HG03354 (cell line): ENCODE measurements around the gene EEIG1.
A peak's percentile ranks its signal among the peaks of the same experiment; 100 is the strongest.
"Not testable (repeated sequence)": the region's sequence is repeated elsewhere in the genome, so short reads cannot be mapped to it uniquely, and the experiment has no call there.

ENCODE experiments used
- ATAC-seq: cut with Tn5 transposase; IDR thresholded peaks from one replicate; pipeline ENCODE4 v1.9.1; 2021; ENCODE audit warnings: mild to moderate bottlenecking; ENCODE audit not compliant: unreplicated experiment, poor library complexity, severe bottlenecking

Gene EEIG1

GRCh38 chr9:127980706-127981558 is at the start of gene EEIG1:
EEIG1 (minus strand) TSS chr9:127980989; CDS start chr9:127980137, 852 bp downstream.
- ATAC-seq: peak; percentile 79

DNA sequence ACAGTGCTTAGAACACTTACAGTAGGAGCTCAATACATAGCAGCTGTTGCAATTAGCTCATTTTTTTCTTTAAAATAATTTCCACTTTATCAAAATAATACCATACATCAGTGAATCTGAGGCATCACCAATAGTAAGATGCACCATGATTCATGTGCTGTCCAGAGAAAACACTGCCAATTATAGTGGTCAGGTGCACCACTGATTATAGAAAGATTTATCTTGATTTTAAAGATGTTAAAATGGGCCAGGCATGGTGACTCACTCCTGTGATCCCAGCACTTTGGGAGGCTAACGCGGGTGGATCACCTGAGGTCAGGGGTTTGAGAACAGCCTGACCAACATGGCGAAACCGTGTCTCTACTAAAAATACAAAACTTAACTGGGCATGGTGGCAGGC is 46.9 kb upstream of the EEIG1 start:
- no peak for ATAC-seq

- no peak for ATAC-seq
Observed at GRCh38 chr9:128026773-128027541, 46.2 kb upstream of the EEIG1 start.

GRCh38 chr9:128026255-128026772 is 45.5 kb upstream of the EEIG1 start:
- peak; percentile 47 for ATAC-seq

GRCh38 chr9:128025736-128026135 is 44.9 kb upstream of the EEIG1 start:
- no peak for ATAC-seq

DNA sequence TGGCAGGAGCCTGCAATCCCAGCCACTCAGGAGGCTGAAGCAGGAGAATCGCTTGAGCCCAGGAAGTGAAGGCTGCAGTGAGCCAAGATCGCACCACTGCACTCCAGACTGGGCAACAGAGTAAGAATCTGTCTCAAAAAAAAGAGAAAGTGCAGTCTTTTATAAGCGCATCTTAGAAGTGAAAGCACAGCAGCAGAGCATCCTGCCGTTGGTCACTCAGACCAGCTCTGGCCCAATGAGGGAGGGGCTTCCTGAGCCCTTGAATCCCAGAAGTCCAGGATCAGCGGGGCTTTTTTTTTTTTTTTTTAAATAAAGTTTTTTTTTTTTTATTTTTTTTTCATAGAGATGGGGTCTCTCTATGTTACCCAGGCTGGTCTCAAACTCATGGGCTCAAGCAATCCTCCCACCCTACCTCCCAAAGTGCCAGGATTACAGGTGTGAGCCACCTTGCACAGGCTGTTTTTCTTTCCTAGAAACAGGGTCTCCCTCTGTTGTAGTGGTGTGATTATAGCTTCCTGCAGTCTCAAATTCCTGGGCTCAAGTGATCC is 44.0 kb upstream of the EEIG1 start:
- no peak for ATAC-seq

DNA sequence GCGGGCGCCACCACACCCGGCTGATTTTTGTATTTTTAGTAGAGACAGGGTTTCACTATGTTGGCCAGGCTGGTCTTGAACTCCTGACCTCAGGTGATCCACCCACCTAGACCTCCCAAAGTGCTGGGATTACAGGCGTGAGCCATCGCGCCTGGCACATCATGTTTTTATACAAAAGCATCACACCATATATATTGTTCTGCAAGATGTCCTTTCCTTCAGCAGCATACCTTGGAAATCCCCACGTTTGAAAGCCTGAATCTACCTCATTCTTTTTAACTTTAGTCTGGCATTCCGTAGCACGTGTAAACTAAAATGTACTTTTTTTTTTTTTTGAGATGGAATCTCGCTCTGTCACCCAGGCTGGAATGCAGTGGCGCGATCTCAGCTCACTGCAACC is 42.9 kb upstream of the EEIG1 start:
- not testable (repeated sequence) for ATAC-seq

DNA sequence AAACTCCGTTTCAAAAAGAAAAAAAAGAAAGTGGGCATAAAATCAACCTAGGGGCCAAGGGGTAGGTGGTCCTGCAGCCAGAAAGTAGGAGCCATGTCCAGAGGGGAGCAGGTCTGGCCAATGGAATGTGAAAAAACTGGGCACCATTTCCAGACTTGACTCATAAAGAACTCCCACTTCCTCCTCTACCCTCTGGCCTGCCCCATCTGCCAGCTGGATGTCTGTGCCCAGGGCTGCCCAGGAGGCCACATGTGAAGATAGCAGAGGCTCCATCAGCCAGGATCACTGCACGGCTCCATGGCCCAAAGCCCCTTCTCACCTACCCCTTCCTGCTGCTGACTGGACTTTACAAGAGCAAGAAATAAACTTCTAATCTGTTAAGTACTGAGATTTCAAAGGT is 42.1 kb upstream of the EEIG1 start:
- no peak for ATAC-seq

GRCh38 chr9:128021098-128021497 is 40.3 kb upstream of the EEIG1 start:
- no peak for ATAC-seq

- ATAC-seq: no peak
Observed at GRCh38 chr9:128020692-128021091, 39.9 kb upstream of the EEIG1 start.

GRCh38 chr9:128015696-128016095 is 34.9 kb upstream of the EEIG1 start:
- no peak for ATAC-seq

GRCh38 chr9:128011071-128011817 is 30.5 kb upstream of the EEIG1 start:
- no peak for ATAC-seq

DNA sequence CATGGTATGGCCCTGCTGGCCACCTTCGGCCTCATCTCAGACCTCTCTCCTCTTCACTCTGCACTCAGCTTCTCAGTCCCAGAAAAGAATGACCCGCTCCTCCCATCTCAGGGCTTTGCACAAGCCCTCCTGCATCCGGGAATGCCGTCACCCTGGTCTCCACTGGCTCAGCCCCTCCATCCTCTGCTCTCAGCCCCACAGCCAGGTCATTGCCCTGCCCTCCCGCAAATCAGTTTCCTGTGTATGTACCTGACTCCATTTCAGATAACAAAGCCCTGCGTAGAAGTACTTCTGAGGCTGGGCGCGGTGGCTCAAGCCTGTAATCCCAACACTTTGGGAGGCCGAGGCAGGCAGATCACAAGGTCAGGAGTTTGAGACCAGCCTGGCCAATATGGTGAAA is 28.9 kb upstream of the EEIG1 start:
- ATAC-seq: no peak

- ATAC-seq: no peak
Observed at GRCh38 chr9:128008171-128008570, 27.4 kb upstream of the EEIG1 start.

- ATAC-seq: peak; percentile 74
Observed at GRCh38 chr9:128007566-128008138, 26.9 kb upstream of the EEIG1 start.

DNA sequence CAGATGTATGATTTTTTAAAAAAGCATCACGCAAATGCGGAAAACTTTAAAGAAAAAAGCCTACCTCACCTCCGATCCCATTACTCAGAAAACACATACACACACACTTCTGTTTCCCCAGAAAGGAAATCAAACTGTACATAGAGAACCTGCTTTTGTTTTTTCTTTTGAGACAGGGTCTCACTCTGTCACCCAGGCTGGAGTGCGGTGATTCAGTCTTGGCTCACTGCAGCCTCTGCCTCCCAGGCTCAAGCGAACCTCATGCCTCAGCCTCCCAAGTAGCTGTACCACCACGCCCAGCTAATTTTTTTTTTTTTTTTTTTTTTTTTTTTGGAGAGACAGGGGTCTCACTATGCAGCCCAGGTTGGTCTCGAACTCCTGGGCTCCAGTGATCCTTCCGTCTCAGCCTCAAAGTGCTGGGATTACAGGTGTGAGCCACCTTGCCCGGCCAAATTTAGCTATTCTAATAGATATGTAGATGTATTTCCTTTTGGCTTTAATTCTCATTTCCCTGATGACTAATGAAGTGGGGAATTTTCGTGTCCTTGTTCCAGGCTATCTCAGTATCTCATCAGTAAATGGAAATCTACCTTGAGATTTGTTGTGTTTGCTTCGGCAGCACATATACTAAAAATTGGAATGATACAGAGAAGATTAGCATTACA is 25.7 kb upstream of the EEIG1 start:
- ATAC-seq: no peak

DNA sequence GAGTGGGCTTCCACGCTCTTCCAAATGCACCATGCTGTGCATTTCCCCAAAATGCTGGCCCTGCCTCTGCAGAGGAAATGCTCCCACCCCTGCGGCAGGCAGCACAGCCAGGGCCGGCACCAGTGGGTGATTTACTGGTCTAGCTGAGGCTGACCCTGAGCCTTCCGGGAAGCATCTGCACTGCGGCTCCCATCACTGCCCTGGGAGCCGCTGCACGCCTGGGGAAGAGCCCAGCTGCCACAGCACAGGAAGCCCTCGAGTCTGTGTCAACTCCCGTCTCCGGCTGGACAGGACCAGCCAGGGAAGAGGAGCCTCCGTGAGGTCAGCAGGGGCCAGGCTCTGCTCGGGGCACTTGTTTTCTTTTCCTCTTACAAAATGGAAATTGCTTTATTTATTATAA is 25.1 kb upstream of the EEIG1 start:
- ATAC-seq: no peak

- no peak for ATAC-seq
Observed at GRCh38 chr9:128003966-128004604, 23.3 kb upstream of the EEIG1 start.

DNA sequence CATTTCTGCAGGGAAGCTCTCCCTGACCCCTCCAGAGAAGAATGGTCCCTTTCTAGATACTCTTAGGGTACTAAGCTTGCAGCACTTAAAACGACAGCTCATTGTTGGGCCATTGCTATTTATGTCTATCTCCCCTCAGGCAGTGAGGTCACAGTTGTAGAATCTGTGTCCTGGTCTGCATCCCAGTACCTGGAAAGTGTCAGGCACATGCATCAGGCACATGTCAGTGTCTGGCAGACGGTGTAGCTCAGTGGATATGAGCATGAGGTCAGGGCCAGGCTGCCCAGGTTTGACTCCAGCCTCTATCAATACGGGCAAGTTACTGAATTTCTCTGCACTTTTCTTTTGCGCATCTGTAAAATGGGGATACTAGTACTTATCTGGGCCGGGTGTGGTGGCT is 22.2 kb upstream of the EEIG1 start:
- ATAC-seq: no peak
